H1 (cell line): ENCODE results near the gene ADM5. TPM values are rescaled to one million over a fixed set of nuclear protein-coding genes. Genes with fewer than 3 reads are reported as not detected.

Experiments
- CTCF ChIP-seq, 3 experiments: IDR thresholded peaks; 1 replicate in 2 of 3; 2 replicates in 1 of 3; pipeline versions ENCODE4 v1.5.1 to v1.6.1; 2011; ENCODE audit warnings: low read length in 3 of 3, mild to moderate bottlenecking in 3 of 3, inconsistent platforms in 2 of 3, low read depth in 1 of 3, moderate library complexity in 1 of 3; ENCODE audit not compliant: insufficient read depth in 1 of 3; ENCODE audit errors: control extremely low read depth in 1 of 3
- EP300 ChIP-seq, 2 experiments: IDR thresholded peaks; 1 replicate in 1 of 2; 2 replicates in 1 of 2; pipeline ENCODE4 v1.6.1; 2011 to 2012; ENCODE audit warnings: low read depth in 2 of 2, low read length in 2 of 2, mild to moderate bottlenecking in 2 of 2, borderline replicate concordance in 1 of 2, inconsistent platforms in 1 of 2, moderate library complexity in 1 of 2
- NRF1 ChIP-seq: IDR thresholded peaks from 2 replicates; pipeline ENCODE4 v1.6.1; 2011; ENCODE audit warnings: mild to moderate bottlenecking, low read depth, low read length, improper control_type of control experiment
- POLR2AphosphoS5 ChIP-seq: IDR thresholded peaks from 2 replicates; pipeline ENCODE4 v1.6.1; 2011; ENCODE audit warnings: low read depth, low read length
- RAD21 ChIP-seq, 2 experiments: IDR thresholded peaks in 1 of 2; conservative IDR thresholded peaks in 1 of 2; 2 replicates each; pipeline ENCODE4 v1.6.1; 2011; ENCODE audit warnings: low read depth in 2 of 2, low read length in 2 of 2, improper control_type of control experiment in 1 of 2, inconsistent platforms in 1 of 2, mild to moderate bottlenecking in 1 of 2, moderate library complexity in 1 of 2
- polyA plus RNA-seq, 7 experiments: library from polyadenylated mRNA; depleted of rRNA in 3 of 7; stranded (reverse) in 5 of 7; unstranded in 2 of 7; fragments of >200 nt in 5 of 7; fragments of 200-250 nt in 2 of 7; gene quantifications; 1 replicate in 5 of 7; 2 replicates in 1 of 7; 4 replicates in 1 of 7; pipeline versions ENCODE4 v1.2.1 to v1.2.3, GENCODE V29; 2011 to 2013; ENCODE audit warnings: missing spikeins in 2 of 7, mixed read lengths in 2 of 7
- total RNA-seq: library from RNA; stranded (reverse); fragmentation: NEBNext Ultra II Directional; extraction: Animal tissue kit (Norgen Biotek cat#: 25700); gene quantifications from 2 replicates; pipeline ENCODE4 v1.2.1, GENCODE V29; 2021
- TF ChIP-seq, protein P1 (sequence below): IDR thresholded peaks from 2 replicates; pipeline ENCODE4 v1.6.1; 2012; ENCODE audit warnings: inconsistent platforms

ADM5 gene
- total and polyA plus RNA-seq, 2 of the 8 experiments (the other 6 are each of a cell fraction or from before 2014, with no cell fraction given) = 2.5 to 2.6 TPM

DNA sequence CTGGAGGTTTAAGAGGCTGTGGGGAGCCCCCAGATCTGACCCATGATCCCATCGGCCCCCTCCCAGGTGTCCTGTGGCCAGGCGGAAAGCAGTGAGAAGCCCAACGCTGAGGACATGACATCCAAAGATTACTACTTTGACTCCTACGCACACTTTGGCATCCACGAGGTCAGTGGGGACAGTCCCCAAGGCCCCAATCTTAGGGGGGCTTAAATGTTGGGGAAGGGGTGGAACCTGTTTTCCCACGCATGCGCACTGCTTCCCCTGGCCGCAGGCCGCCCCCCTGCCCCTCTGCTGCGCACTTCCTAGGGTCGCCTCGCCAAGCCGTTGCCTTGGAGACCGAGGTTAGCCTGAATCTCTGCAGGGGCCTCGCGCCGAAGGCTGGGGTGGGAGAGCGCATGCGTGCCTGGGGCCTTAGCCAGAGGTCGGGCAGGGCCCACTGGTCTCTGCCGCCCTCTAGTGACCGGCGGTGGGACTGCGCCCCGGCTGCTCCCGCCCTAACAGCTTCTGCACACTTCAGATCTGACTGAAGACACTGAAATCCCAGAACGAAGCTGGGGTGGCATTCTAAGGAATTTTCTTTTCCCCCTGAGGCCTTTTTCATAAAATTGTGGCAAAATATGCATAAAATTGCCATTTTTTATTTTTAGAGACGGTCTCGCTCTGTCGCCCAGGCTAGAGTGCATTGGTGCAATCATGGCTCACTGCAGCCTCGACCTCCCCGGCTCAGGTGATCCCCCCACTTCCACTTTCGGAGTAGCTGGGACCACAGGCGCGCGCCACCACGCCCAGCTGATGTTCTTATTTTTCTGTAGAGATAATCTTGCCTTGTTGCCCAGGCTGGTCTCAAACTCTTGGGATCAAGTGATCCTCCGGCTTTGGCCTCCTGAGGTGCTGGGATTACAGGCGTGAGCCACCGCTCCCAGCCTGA lies 8.7 kb upstream of the ADM5 start (continued):
- 0 out of 3 replicates have a peak, but pooled peaks of 1 of the 2 experiments have one; percentile 35 for TF ChIP-seq EP300 (IDR thresholded peaks at IDR 0.05; ENCODE audit: borderline replicate concordance in 1 of 2, low read depth in 2 of 2, low read length in 2 of 2)
- peak; percentile 82 for TF ChIP-seq NRF1
- peak; percentile 88 to 98 (median 98) for TF ChIP-seq CTCF (IDR thresholded peaks at IDR 0.05; ENCODE audit: control extremely low read depth in 1 of 3, insufficient read depth in 1 of 3, low read depth in 1 of 3, low read length in 3 of 3)
- TF ChIP-seq POLR2AphosphoS5 = peak; percentile 77; the same call in 1 of the 2 replicates
- TF ChIP-seq RAD21 (IDR thresholded peaks at IDR 0.05 in 1 of 2, conservative IDR thresholded peaks at IDR 0.05 in 1 of 2; ENCODE audit: low read depth in 2 of 2, low read length in 2 of 2) = peak; percentile 69 to 77
- TF ChIP-seq, protein P1, sequence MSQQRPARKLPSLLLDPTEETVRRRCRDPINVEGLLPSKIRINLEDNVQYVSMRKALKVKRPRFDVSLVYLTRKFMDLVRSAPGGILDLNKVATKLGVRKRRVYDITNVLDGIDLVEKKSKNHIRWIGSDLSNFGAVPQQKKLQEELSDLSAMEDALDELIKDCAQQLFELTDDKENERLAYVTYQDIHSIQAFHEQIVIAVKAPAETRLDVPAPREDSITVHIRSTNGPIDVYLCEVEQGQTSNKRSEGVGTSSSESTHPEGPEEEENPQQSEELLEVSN = peak; percentile 37; the same call in 1 of the 2 replicates
